ENCODE results near the gene EIF4E2. TPM values are rescaled to one million over a fixed set of nuclear protein-coding genes. Genes with fewer than 3 reads are reported as not detected.

Gene EIF4E2
- total and polyA plus RNA-seq, 8 donors = 2.3 to 79.3 (median 41.0) TPM

DNA sequence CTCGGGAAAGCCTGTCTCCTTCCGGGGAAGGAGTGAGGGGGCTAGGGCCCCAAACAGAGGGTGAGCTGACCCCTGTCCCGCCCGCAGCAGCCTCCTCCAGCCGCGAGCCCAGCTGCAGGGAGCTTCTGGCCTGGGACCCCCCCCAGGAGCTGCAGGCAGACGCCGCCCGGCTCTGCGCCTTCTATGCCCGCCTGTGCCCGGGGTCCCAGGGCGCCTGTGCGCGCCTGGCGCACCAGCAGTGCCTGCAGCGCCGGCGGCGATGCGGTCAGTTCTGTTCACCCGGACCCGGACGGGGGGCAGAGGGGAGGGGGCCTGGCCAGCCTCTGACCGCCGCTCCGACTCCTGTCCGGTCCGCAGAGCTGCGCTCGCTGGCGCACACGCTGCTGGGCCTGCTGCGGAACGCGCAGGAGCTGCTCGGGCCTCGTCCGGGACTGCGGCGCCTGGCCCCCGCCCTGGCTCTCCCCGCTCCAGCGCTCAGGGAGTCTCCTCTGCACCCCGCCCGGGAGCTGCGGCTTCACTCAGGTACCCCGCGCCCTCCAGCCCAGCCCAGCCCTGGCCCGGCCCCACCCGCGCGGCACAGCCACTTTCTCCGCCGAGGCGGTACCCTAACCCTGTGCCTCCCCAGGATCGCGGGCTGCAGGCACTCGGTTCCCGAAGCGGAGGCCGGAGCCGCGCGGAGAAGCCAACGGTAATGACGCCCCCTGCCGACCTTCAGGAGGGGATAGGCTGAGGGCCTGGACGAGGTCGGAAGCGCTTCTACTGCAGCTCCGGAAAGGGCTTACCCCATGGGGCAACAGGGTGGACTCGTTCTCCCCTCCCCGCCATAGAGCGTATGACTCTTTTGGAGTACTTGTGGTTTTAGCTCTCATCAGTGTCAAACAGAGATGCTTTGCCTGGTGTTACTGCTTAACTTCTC, 26.5 kb upstream of the EIF4E2 start:
- Histone ChIP-seq H3K36me3 (no peaks in the 10 kb centered on the region), H3K27me3 (peaks cover 32 to 94% (median 70%) of the 10 kb centered on the region in 3 donors), H3K4me1 (peaks cover 34 to 47% (median 38%) of the 10 kb centered on the region in 4 donors), H3K9me3 (no peaks in the 10 kb centered on the region), H3K4me3 (peak overlapping the region; percentile 24 to 50 (median 34)), H3K27ac (no peak overlapping the region)
- intact Hi-C loops (cut with DNase I; ENCODE audit: low total_unique reads) = loop anchor here (5.0 kb wide), 1 partner anchor 87 kb away; no protein-coding TSS in a partner anchor
- TF ChIP-seq POLR2AphosphoS5 (IDR thresholded peaks at IDR 0.05) (no peak), EP300 (IDR thresholded peaks at IDR 0.05) (no peak), POLR2A (IDR thresholded peaks at IDR 0.05) (no peak)
- TF ChIP-seq, protein P1, sequence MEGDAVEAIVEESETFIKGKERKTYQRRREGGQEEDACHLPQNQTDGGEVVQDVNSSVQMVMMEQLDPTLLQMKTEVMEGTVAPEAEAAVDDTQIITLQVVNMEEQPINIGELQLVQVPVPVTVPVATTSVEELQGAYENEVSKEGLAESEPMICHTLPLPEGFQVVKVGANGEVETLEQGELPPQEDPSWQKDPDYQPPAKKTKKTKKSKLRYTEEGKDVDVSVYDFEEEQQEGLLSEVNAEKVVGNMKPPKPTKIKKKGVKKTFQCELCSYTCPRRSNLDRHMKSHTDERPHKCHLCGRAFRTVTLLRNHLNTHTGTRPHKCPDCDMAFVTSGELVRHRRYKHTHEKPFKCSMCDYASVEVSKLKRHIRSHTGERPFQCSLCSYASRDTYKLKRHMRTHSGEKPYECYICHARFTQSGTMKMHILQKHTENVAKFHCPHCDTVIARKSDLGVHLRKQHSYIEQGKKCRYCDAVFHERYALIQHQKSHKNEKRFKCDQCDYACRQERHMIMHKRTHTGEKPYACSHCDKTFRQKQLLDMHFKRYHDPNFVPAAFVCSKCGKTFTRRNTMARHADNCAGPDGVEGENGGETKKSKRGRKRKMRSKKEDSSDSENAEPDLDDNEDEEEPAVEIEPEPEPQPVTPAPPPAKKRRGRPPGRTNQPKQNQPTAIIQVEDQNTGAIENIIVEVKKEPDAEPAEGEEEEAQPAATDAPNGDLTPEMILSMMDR (IDR thresholded peaks at IDR 0.05) = no peak
- 2 to 3% (median 2%) methylated on average over 11 to 75 of the region's 75 CpGs for WGBS, 5 donors
- DNase-seq = peak; percentile 32 to 70

DNA sequence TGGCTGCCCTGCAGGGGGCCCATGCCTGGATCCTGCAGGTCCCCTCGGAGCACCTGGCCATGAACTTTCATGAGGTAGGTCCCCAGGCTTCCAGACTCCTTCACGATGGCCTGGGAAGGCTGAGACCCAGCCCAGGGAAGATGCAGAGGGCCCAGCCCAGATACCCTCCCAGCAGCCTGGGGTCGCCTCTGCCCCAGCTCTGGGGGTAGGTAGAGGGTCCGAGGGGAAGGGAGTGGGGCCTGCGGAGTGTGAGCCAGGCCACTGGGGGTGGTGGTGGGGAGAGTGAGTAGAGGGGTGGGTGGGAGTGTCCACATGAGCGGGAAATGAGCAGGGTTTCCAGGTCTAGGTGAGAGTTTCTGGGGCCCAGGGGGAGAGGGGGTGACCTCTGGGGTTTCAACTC, 25.7 kb upstream of the EIF4E2 start:
- 66 to 79% (median 75%) methylated on average over 4 to 6 of the region's 6 CpGs for WGBS, 5 donors
- H3K27me3 ChIP-seq = peaks cover 32 to 86% (median 68%) of the 10 kb centered on the region in 3 donors
- no peak overlapping the region for H3K27ac ChIP-seq
- peaks cover 34 to 47% (median 38%) of the 10 kb centered on the region in 4 donors for H3K4me1 ChIP-seq
- no peak overlapping the region for H3K4me3 ChIP-seq
- H3K36me3 ChIP-seq = no peaks in the 10 kb centered on the region
- intact Hi-C loops (cut with DNase I; ENCODE audit: low total_unique reads) = loop anchor here (5.0 kb wide), 1 partner anchor 87 kb away; no protein-coding TSS in a partner anchor
- no peak for TF ChIP-seq EP300 (IDR thresholded peaks at IDR 0.05)
- no peak for TF ChIP-seq POLR2AphosphoS5 (IDR thresholded peaks at IDR 0.05)
- no peak for TF ChIP-seq POLR2A (IDR thresholded peaks at IDR 0.05)
- TF ChIP-seq, protein P1 (IDR thresholded peaks at IDR 0.05) = no peak
- H3K9me3 ChIP-seq = no peaks in the 10 kb centered on the region
- no peak for DNase-seq

DNA sequence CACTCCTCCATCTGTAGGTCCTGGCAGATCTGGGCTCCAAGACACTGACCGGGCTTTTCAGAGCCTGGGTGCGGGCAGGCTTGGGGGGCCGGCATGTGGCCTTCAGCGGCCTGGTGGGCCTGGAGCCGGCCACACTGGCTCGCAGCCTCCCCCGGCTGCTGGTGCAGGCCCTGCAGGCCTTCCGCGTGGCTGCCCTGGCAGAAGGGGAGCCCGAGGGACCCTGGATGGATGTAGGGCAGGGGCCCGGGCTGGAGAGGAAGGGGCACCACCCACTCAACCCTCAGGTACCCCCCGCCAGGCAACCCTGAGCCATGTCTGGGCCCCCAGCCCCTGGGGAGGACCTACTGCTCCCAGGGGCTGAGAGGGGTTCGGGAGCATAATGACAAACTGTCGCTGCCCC, 25.3 kb upstream of the EIF4E2 start:
- no peak overlapping the region for H3K4me3 ChIP-seq
- H3K4me1 ChIP-seq = peaks cover 34 to 47% (median 38%) of the 10 kb centered on the region in 4 donors
- 74 to 86% (median 83%) methylated on average over 6 to 14 of the region's 14 CpGs for WGBS, 5 donors
- no peak for DNase-seq
- peaks cover 32 to 82% (median 64%) of the 10 kb centered on the region in 3 donors for H3K27me3 ChIP-seq
- intact Hi-C loops (cut with DNase I; ENCODE audit: low total_unique reads) = no loop called here
- H3K9me3 ChIP-seq = no peaks in the 10 kb centered on the region
- no peaks in the 10 kb centered on the region for H3K36me3 ChIP-seq
- TF ChIP-seq POLR2A (IDR thresholded peaks at IDR 0.05) (no peak), EP300 (IDR thresholded peaks at IDR 0.05) (no peak)
- TF ChIP-seq, protein P1 (IDR thresholded peaks at IDR 0.05) = no peak
- no peak overlapping the region for H3K27ac ChIP-seq

DNA sequence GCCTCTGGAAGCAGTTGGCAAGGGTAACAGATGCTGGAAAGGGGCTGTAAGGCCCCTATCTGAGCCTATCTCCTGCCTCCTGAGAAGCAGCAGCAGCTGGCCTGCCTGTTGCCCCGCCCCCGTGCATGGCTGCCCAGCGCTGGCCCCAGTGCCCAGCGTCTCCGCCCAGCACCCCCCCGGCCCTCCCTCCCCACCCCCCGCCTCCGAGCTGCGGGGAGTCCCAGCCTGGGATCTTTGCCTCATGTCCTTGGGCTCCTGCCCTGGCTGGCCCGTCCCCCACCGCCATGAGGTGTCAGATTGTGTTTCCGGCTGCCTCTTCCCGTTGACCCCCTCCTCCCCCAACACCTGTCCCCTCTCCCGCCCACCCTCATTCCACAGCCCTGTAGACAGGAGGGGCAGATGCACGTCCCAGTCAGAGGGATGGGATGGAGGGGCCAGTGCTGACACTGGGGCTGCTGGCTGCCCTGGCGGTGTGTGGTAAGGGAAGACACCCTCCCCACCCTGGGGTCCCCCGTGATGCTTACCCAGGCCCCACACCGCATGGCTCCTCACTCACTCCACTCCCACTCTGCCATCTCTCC, 24.6 kb upstream of the EIF4E2 start, which contains the start of gene CHRND:
TSS of gene CHRND (plus strand) at position 370 of the 581 bp plus-strand sequence. CDS start at position 426, 56 bp downstream.
- intact Hi-C loops (cut with DNase I; ENCODE audit: low total_unique reads) = no loop called here
- peaks cover 32 to 75% (median 58%) of the 10 kb centered on the region in 3 donors for H3K27me3 ChIP-seq
- 12 to 26% (median 16%) methylated on average over 9 to 18 of the region's 18 CpGs for WGBS, 5 donors
- H3K9me3 ChIP-seq = no peaks in the 10 kb centered on the region
- TF ChIP-seq, protein P1 (IDR thresholded peaks at IDR 0.05) = no peak
- no peak for TF ChIP-seq POLR2AphosphoS5 (IDR thresholded peaks at IDR 0.05)
- no peak for TF ChIP-seq POLR2A (IDR thresholded peaks at IDR 0.05)
- TF ChIP-seq EP300 (IDR thresholded peaks at IDR 0.05) = no peak
- no peak within 1 kb of the TSS for H3K4me3 ChIP-seq
- peak in 1 of 2 donors; percentile 77 for DNase-seq
- H3K27ac ChIP-seq = no peak within 1 kb of the TSS
- H3K4me1 ChIP-seq = peaks cover 34 to 47% (median 38%) of the 10 kb centered on the region in 4 donors
- no peaks in the 10 kb centered on the region for H3K36me3 ChIP-seq

Data from stomach (tissue), 9 donors.